Pancreas (tissue), 10 donors: Measurements from ENCODE around the gene KRTAP15-1. TPM values are rescaled to one million over a fixed set of nuclear protein-coding genes. Genes with fewer than 3 reads are reported as not detected.

Source experiments
- ATAC-seq, 4 donors: fragments of 200-7000 bp; cut with Tn5 transposase; one replicate each; pipeline versions ENCODE4 v1.8.0 to v1.9.1; 2020; ENCODE audit warnings: mild to moderate bottlenecking in 4 of 4, moderate library complexity in 4 of 4
- DNase-seq, 6 donors: peaks; one replicate each; pipeline ENCODE4 v3.0.0-alpha.2; 2020
- FAIRE-seq: peaks from 2 replicates; lab custom pipeline; 2012; peaks lifted over from hg19 to GRCh38; lab: Jason Lieb, UNC
- H3K27ac ChIP-seq, 4 donors: fragments of 200-600 bp; sonication (generic); 1 replicate in 3 of 4; 2 replicates in 1 of 4; pipeline versions ENCODE4 v1.5.0 to v1.8.0; 2020
- H3K27me3 ChIP-seq, 4 donors: fragments of 200-600 bp; one replicate each; pipeline ENCODE4 v1.8.0; 2021
- H3K36me3 ChIP-seq, 3 donors: fragments of 200-600 bp; sonication (generic) in 1 of 3; one replicate each; pipeline versions ENCODE4 v1.5.0 to v1.8.0; 2020 to 2021
- H3K4me1 ChIP-seq, 3 donors: fragments of 200-600 bp; one replicate each; pipeline ENCODE4 v1.8.0; 2021
- H3K4me3 ChIP-seq, 4 donors: fragments of 200-600 bp; sonication (generic) in 2 of 4; one replicate each; pipeline versions ENCODE4 v1.5.0 to v1.8.0; 2020 to 2021
- H3K9me3 ChIP-seq, 4 donors: fragments of 200-600 bp; one replicate each; pipeline ENCODE4 v1.8.0; 2021
- CTCF ChIP-seq, 4 donors: fragments of 200-600 bp; sonication (generic) in 3 of 4; IDR thresholded peaks; one replicate each; pipeline versions ENCODE4 v1.5.0 to v1.8.0; 2021; ENCODE audit warnings: antibody characterized with exemption in 4 of 4
- WGBS, 2 donors: extraction: QIAGEN DNeasy Blood & Tissue Kit; methylation state at CpG; one replicate each; pipeline ENCODE4 v1.1.7; 2013; 5-methylcytosine and 5-hydroxymethylcytosine counted together
- intact Hi-C, 3 donors: fragments of 100-400 bp; cut with DNase I; formaldehyde crosslinking; loops; one replicate each; pipeline versions ENCODE4 v1.11.1 to v1.14.2; 2022
- polyA plus RNA-seq, 2 donors: library from polyadenylated mRNA; stranded (reverse); fragments of 200-250 nt; gene quantifications; one replicate each; pipeline ENCODE4 v1.2.3, GENCODE V29; 2013
- total RNA-seq, 6 donors: library from RNA; stranded (reverse); fragmentation: NEBNext Ultra II Directional in 4 of 6; extraction: Animal tissue kit (Norgen Biotek cat#: 25700) in 4 of 6; gene quantifications; one replicate each; pipeline versions ENCODE4 v1.2.1 to v1.2.4, GENCODE V29; 2021 to 2023
- donor health status: healthy with polysubstance abuse.
- donor health status: DM: no; HTN: no; CAD: no; lungs with moderate emphysema.
- donor health status: DM: no; HTN: no; CAD: no.
- donor health status: control.
- donor health status: control.
- donor health status: Bipolar disorder and iron deficiency.
- donor health status: DM: yes; HTN: yes; CAD: no.
- donor health status: DM: no; HTN: no; CAD: no.
- donor health status: DM: no; HTN: no; CAD: no.
- donor health status: DM: yes; HTN: yes; CAD: no.

The KRTAP15-1 gene
- total and polyA plus RNA-seq, 8 donors = not detected

- Histone ChIP-seq H3K9me3 (no peaks in the 10 kb centered on the region), H3K27ac (no peak overlapping the region), H3K27me3 (no peaks in the 10 kb centered on the region), H3K36me3 (no peaks in the 10 kb centered on the region), H3K4me3 (no peak overlapping the region), H3K4me1 (no peaks in the 10 kb centered on the region)
- ATAC-seq = no peak
- intact Hi-C loops = no loop called here
- TF ChIP-seq CTCF (IDR thresholded peaks at IDR 0.05) = no peak
- FAIRE-seq = no peak
- WGBS, 2 donors = 50 to 51% methylated on average over 3 of the region's 3 CpGs
- DNase-seq = no peak
These were observed 3.0 kb upstream of the KRTAP15-1 start for GRCh38 chr21:30437010-30437565.

- no peak for FAIRE-seq
- H3K27ac ChIP-seq = no peak overlapping the region
These were observed 3.2 kb downstream of the KRTAP15-1 start for GRCh38 chr21:30443226-30443625.

GRCh38 chr21:30444204-30444603 is 4.1 kb downstream of the KRTAP15-1 start:
- FAIRE-seq (no peak), DNase-seq (no peak), ATAC-seq (no peak)
- 13 to 33% methylated on average over 1 of the region's 1 CpG for WGBS, 2 donors
- no peak for TF ChIP-seq CTCF (IDR thresholded peaks at IDR 0.05)
- no peaks in the 10 kb centered on the region for H3K4me1 ChIP-seq
- no peak overlapping the region for H3K27ac ChIP-seq
- H3K36me3 ChIP-seq = no peaks in the 10 kb centered on the region
- intact Hi-C loops = no loop called here
- no peak overlapping the region for H3K4me3 ChIP-seq
- H3K27me3 ChIP-seq = peaks cover 0 to 4% (median 0%) of the 10 kb centered on the region in 4 donors
- H3K9me3 ChIP-seq = no peaks in the 10 kb centered on the region

More at GRCh38 chr21:30443226-30443625, 3.2 kb downstream of the KRTAP15-1 start:
- H3K9me3 ChIP-seq = no peaks in the 10 kb centered on the region
- H3K4me3 ChIP-seq = no peak overlapping the region
- no peaks in the 10 kb centered on the region for H3K36me3 ChIP-seq
- TF ChIP-seq CTCF (IDR thresholded peaks at IDR 0.05) = no peak
- intact Hi-C loops = no loop called here
- no peaks in the 10 kb centered on the region for H3K27me3 ChIP-seq
- DNase-seq (no peak), ATAC-seq (no peak)
- H3K4me1 ChIP-seq = no peaks in the 10 kb centered on the region

- Histone ChIP-seq H3K27ac (no peak overlapping the region), H3K4me3 (no peak overlapping the region), H3K36me3 (no peaks in the 10 kb centered on the region), H3K27me3 (peaks cover 0 to 4% (median 0%) of the 10 kb centered on the region in 4 donors), H3K9me3 (no peaks in the 10 kb centered on the region), H3K4me1 (no peaks in the 10 kb centered on the region)
- intact Hi-C loops = no loop called here
- FAIRE-seq (no peak), ATAC-seq (no peak), DNase-seq (no peak)
- WGBS, 2 donors = 35 to 66% methylated on average over 4 of the region's 4 CpGs
- no peak for TF ChIP-seq CTCF (IDR thresholded peaks at IDR 0.05)
These were observed 7.0 kb downstream of the KRTAP15-1 start for GRCh38 chr21:30447056-30447455.

- no peaks in the 10 kb centered on the region for H3K36me3 ChIP-seq
- no peak for TF ChIP-seq CTCF (IDR thresholded peaks at IDR 0.05)
- WGBS, 2 donors = 67 to 81% methylated on average over 3 of the region's 3 CpGs
- FAIRE-seq (no peak), DNase-seq (no peak), ATAC-seq (no peak)
- H3K4me1 ChIP-seq = no peaks in the 10 kb centered on the region
- intact Hi-C loops = no loop called here
- no peak overlapping the region for H3K4me3 ChIP-seq
- peaks cover 0 to 4% (median 0%) of the 10 kb centered on the region in 4 donors for H3K27me3 ChIP-seq
- no peak overlapping the region for H3K27ac ChIP-seq
- H3K9me3 ChIP-seq = no peaks in the 10 kb centered on the region
These were observed 8.4 kb downstream of the KRTAP15-1 start for GRCh38 chr21:30448514-30448913.
